Activated CD4-positive, alpha-beta T cell treated with anti-CD3 and anti-CD28 coated beads, Interleukin-2, amount 10 ng/mL, durations not matched to agents 24 days and 14 days (primary cell): Measurements from ENCODE around the gene PPP1R15A. TPM values are rescaled to one million over a fixed set of nuclear protein-coding genes. Genes with fewer than 3 reads are reported as not detected.

Experiments
- DNase-seq: peaks from one replicate; pipeline ENCODE4 v3.0.0; 2022
- H3K27ac Mint-ChIP-seq: one replicate; pipeline ENCODE4 v1.8.0; 2022; ENCODE audit warnings: mild to moderate bottlenecking, mixed read lengths
- H3K27me3 Mint-ChIP-seq: one replicate; pipeline ENCODE4 v1.8.0; 2022; ENCODE audit warnings: mixed read lengths
- H3K36me3 Mint-ChIP-seq: one replicate; pipeline ENCODE4 v1.8.0; 2022; ENCODE audit warnings: low read depth, mild to moderate bottlenecking, mixed read lengths
- H3K4me1 Mint-ChIP-seq: one replicate; pipeline ENCODE4 v1.8.0; 2021; ENCODE audit warnings: mixed read lengths
- H3K4me3 Mint-ChIP-seq: one replicate; pipeline ENCODE4 v1.8.0; 2022; ENCODE audit warnings: mild to moderate bottlenecking, moderate library complexity, mixed read lengths
- H3K9me3 Mint-ChIP-seq: one replicate; pipeline ENCODE4 v1.8.0; 2021; ENCODE audit warnings: mixed read lengths
- intact Hi-C: fragments of 100-400 bp; cut with micrococcal nuclease; formaldehyde crosslinking; loops from one replicate; pipeline ENCODE4 v1.15.1; 2023
- total RNA-seq: library from RNA; stranded (reverse); gene quantifications from 2 replicates; pipeline ENCODE4 v1.2.3, GENCODE V29; 2022

Gene PPP1R15A
- total RNA-seq: 40.5 and 42.1 TPM in 2 replicates

DNA sequence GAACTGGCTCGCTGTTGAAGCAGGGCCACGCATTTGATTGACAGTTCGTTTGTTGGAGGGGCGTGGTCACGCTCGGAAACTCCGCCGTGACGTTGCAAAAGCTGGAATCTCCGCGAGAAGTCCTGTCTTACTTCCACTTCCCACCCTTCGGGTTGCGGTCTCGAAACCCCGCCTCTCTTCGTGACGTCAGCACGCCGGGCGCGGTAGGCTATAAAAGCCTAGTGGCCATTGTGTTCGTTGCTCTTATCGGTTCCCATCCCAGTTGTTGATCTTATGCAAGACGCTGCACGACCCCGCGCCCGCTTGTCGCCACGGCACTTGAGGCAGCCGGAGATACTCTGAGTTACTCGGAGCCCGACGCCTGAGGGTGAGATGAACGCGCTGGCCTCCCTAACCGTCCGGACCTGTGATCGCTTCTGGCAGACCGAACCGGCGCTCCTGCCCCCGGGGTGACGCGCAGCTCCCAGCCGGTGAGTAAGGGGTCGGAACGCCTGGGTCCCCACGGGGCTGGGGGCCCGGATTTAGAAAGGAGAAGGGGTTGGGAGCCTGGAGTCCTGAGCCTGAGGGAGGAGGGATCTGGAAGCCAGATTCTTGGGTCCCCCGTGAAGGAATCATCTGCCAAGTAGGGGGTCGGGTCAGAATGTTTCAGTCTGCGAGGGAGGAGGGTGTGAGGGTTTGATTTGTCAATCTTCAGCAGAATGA lies at the start of gene PPP1R15A:
Gene PPP1R15A, plus strand, starts transcription at position 240 of the 702 bp plus-strand sequence. CDS start 813 bp downstream, outside the sequence.
- DNase-seq: peak; percentile 100
- Mint-ChIP-seq H3K27me3 (peaks cover 5% of the 10 kb centered on the region), H3K9me3 (no peaks in the 10 kb centered on the region), H3K36me3 (peaks cover 43% of the 10 kb centered on the region), H3K4me3 (peak within 1 kb of the TSS; percentile 100), H3K4me1 (peaks cover 39% of the 10 kb centered on the region), H3K27ac (peak within 1 kb of the TSS; percentile 100)
- intact Hi-C loops: loop anchor here (1.0 to 5.0 kb wide), 3 partner anchors 13 to 246 kb away; partner anchors contain the start of genes C19orf73, CA11 and PPFIA3

DNA sequence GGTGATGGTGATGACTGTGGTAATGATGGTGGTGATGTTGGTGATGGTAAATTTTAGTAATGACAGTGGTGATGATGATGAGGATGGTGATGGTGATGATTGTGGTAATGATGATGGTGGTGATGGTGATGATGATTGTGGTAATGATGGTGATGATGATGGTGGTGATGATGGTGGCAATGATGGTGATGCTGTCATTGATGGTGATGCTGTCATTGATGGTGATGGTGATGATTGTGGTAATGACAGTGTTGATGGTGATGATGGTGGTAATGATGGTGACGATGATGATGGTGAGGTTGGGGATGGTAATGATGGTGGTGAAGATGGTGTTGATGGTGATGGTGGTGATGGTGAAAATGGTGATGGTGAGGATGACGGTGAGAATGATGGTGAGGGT lies 49.7 kb upstream of the PPP1R15A start:
- Mint-ChIP-seq H3K9me3 (no peaks in the 10 kb centered on the region), H3K27ac (no peak overlapping the region), H3K36me3 (no peaks in the 10 kb centered on the region), H3K4me3 (no peak overlapping the region), H3K4me1 (no peaks in the 10 kb centered on the region), H3K27me3 (no peaks in the 10 kb centered on the region)
- no peak for DNase-seq
- intact Hi-C loops: no loop called here

DNA sequence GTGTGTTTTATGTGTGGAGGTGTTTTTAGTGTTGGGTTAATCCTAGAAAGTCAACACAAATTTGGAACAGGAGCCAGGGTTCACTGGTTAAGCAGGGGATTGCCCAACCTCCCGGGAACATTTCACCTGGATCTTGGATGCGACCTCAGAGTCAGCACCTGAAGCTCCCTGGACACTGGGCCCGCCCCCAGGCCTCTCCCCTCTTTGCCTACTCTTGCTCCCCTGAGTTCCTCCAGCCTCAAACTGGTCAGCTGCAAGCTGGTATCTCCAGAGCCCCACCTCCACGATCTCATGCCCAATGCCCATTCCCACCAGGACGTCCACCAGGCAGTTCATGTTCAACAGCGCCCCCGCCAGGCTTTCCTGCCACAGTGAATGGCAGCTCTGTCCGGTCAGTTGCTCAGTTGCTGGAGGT lies 45.6 kb upstream of the PPP1R15A start:
- Mint-ChIP-seq H3K4me1 (no peaks in the 10 kb centered on the region), H3K27ac (no peak overlapping the region), H3K4me3 (no peak overlapping the region), H3K9me3 (no peaks in the 10 kb centered on the region), H3K36me3 (no peaks in the 10 kb centered on the region), H3K27me3 (no peaks in the 10 kb centered on the region)
- intact Hi-C loops: no loop called here
- DNase-seq: no peak

DNA sequence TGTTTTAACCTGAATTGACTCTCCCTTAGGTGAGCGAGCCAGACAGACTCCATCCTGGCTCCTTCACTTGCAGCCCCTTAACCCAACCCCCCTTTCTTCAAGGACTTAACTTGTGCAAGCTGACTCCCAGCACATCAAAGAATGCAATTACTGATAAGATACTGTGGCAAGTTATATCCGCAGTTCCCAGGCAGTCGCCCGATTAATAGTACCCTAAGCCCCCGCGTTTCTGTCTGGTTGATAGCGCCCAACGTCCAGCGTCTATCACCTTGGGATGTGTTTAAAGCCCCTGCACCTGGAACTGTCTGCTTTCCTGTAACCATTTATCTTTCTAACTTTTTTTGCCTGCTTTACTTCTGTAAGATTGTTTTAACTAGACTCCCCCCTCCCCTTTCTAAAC lies 42.1 kb upstream of the PPP1R15A start:
- intact Hi-C loops: no loop called here
- no peak for DNase-seq
- H3K4me3 Mint-ChIP-seq: no peak overlapping the region
- no peaks in the 10 kb centered on the region for H3K9me3 Mint-ChIP-seq
- peaks cover 2% of the 10 kb centered on the region for H3K4me1 Mint-ChIP-seq
- no peak overlapping the region for H3K27ac Mint-ChIP-seq
- no peaks in the 10 kb centered on the region for H3K27me3 Mint-ChIP-seq
- no peaks in the 10 kb centered on the region for H3K36me3 Mint-ChIP-seq

DNA sequence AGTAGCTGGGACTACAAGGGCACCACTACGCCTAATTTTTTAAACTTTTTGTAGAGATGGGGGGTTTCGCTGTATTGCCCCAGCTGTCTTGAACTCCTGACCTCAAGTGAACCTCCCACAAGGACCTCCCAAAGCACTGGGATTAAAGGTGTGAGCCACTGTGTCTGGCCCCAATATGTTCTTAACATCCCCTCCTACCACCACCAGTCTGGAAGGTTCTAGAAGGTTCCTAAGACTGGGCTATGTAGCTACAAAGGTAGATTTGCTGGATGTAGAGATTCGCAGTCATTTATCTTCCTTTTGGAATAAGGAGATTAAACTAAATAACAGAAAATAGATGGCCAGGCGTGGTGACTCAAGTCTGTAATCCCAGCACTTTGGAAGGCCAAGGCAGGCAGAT lies 41.3 kb upstream of the PPP1R15A start:
- Mint-ChIP-seq H3K27ac (no peak overlapping the region), H3K36me3 (no peaks in the 10 kb centered on the region), H3K4me1 (peaks cover 9% of the 10 kb centered on the region), H3K9me3 (no peaks in the 10 kb centered on the region), H3K4me3 (no peak overlapping the region), H3K27me3 (no peaks in the 10 kb centered on the region)
- DNase-seq: no peak
- intact Hi-C loops: no loop called here

DNA sequence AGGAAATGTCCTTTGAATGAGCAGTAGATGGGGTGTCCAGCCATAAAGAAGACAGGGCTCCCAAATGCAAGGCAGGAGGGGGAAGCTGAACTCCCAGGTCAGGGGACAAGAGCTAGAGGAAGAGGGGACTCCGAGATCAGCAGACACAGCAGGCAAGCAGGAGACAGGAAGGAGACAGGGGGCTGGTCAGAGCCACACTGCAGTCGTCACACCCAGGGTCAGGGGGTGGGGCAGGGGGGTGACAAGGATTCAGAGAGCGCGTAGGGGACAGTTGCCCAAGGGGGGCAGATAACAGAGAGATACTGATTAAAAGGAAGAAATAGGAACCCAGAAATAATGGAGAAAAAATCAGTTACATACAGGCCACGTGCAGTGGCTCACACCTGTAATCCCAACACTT lies 39.2 kb upstream of the PPP1R15A start:
- Mint-ChIP-seq H3K27ac (no peak overlapping the region), H3K27me3 (peaks cover 7% of the 10 kb centered on the region), H3K9me3 (no peaks in the 10 kb centered on the region), H3K36me3 (no peaks in the 10 kb centered on the region), H3K4me3 (no peak overlapping the region), H3K4me1 (peaks cover 20% of the 10 kb centered on the region)
- intact Hi-C loops: no loop called here
- DNase-seq: no peak

DNA sequence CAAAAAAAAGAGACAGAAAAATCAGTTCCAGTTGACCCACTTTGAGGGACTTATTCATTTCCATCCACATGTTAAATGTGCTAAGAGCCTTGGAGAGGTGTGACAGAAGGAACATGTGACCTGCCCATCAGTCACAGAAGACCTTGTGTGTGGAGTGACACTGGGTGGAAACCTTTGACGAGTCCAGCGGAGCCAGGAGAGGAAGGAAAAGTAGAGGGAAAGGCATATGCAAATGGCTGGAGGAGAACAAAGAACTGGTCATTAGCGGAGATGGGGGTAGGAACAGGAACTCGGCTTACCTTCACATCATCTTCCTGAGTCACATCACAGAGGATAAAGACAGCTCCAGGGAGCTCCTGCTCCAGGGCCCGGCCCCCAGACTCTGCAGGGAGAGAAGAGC lies 38.2 kb upstream of the PPP1R15A start:
- Mint-ChIP-seq H3K9me3 (no peaks in the 10 kb centered on the region), H3K4me1 (peaks cover 20% of the 10 kb centered on the region), H3K4me3 (peak overlapping the region; percentile 49), H3K27ac (peak overlapping the region; percentile 39), H3K36me3 (no peaks in the 10 kb centered on the region), H3K27me3 (peaks cover 8% of the 10 kb centered on the region)
- no peak for DNase-seq
- intact Hi-C loops: no loop called here

DNA sequence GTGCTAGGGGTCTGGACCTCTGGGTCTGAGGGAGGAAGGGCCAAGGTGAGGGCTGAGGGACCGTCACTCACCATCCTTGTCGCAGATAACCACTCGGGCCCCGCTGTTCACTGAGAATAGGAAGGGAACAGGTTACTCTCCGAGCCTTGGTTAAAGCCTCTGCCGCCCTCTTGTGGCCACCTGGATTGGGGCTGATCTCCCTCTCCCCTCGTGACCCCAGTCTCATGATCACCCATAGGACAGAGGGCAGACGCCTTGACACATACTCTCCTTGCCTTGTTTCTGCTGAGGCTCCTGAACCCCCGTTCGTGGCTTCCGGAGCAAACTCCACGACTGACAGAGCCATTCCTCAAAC lies 36.5 kb upstream of the PPP1R15A start:
- Mint-ChIP-seq H3K4me3 (peak overlapping the region; percentile 87), H3K27ac (peak overlapping the region; percentile 76), H3K27me3 (peaks cover 8% of the 10 kb centered on the region), H3K4me1 (peaks cover 20% of the 10 kb centered on the region), H3K36me3 (no peaks in the 10 kb centered on the region), H3K9me3 (no peaks in the 10 kb centered on the region)
- peak; percentile 98 for DNase-seq
- intact Hi-C loops: loop anchor here (1.0 kb wide), 3 partner anchors 40 to 189 kb away; partner anchors contain the start of gene CA11

DNA sequence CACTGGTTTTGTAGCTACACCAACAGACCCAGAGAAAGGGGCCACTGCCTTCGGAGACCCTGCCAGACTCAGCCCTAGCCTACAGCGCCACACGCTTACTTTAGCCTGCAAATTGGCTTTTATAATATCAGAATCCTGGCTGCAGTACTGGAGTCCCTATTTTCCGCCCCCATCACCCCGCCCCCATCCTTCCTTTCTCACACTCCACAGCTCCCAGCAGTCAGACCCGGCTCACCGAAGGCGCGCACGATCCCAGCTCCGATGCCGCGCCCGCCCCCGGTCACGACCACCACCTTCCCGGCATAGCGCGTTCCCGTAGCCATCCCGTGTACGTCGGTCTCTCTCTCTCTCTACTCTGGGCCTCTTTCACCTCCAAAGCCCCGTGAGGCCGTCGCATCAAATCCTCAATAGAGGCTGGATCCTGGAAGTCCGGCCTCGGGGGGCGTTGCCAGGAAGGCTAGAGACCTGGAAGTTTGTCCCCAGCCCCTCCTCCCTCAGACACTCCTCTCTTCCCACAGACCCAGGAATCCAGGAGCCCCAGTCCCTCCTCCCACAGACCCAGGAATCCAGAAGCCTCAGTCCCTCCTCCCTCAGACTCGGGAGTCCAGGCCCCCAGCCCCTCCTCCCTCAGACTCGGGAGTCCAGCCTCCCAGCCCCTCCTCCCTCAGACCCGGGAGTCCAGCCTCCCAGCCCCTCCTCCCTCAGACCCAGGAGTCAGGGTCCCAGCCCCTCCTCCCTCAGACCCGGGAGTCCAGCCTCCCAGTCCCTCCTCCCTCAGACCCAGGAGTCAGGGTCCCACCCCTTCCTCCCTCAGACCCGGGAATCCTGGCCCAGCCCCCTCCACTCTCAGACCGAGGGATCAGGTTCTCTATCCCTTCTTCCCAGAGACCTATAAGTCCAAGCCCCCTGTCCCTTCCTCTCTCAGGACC lies 35.9 kb upstream of the PPP1R15A start, which contains the start of gene HSD17B14:
Gene HSD17B14, minus strand, starts transcription at position 403 of the 929 bp plus-strand sequence. Its CDS starts 80 bp downstream, at position 323.
- H3K4me3 Mint-ChIP-seq: peak within 1 kb of the TSS; percentile 87
- H3K9me3 Mint-ChIP-seq: no peaks in the 10 kb centered on the region
- H3K4me1 Mint-ChIP-seq: peaks cover 20% of the 10 kb centered on the region
- H3K27me3 Mint-ChIP-seq: peaks cover 8% of the 10 kb centered on the region
- no peak for DNase-seq
- H3K36me3 Mint-ChIP-seq: no peaks in the 10 kb centered on the region
- peak within 1 kb of the TSS; percentile 76 for H3K27ac Mint-ChIP-seq
- intact Hi-C loops: no loop called here

DNA sequence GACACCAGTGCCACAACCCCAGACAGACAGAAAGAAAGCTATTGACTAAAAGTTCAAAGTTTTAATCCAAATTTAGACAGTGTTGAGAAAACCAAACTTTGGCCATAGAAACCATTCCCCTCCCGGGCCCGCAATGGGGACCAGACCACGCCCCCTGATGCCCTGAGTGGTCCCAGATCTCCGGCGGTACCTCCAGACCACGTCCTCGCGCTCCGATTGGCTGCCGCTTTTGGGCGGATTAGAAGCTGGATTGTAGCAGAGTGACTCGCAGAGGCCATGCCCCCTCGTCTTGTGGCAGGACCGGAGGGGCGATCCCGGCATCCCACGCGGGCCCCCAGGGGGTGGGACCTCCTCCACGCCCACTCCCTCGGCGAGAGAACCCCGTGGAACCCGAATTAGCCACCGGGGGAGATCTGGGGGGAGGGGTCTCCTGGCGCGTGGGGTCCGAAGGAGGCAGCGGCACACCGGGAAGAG lies 35.1 kb upstream of the PPP1R15A start:
- peak overlapping the region; percentile 73 for H3K27ac Mint-ChIP-seq
- peak; percentile 92 for DNase-seq
- intact Hi-C loops: no loop called here
- H3K9me3 Mint-ChIP-seq: no peaks in the 10 kb centered on the region
- H3K4me1 Mint-ChIP-seq: peaks cover 20% of the 10 kb centered on the region
- peaks cover 8% of the 10 kb centered on the region for H3K27me3 Mint-ChIP-seq
- no peaks in the 10 kb centered on the region for H3K36me3 Mint-ChIP-seq
- peak overlapping the region; percentile 87 for H3K4me3 Mint-ChIP-seq

DNA sequence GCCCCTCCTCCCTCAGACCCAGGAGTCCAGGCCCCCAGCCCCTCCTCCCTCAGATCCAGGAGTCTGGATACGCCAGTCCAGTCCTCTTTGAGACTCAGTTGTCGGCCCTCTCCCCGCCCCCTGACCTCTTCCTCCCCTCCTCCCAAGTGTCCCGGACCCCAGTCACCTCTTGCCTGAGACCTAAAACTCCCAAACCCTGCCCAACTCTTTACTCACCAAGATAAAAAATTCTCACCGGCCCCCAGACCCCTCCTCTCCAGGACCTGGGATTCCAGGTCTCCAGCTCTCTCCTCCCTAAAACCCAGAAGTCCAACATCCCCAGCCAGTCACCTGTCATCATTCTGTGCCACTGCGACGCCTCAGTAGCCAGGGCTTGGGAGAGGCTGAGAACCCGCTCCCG lies 34.5 kb upstream of the PPP1R15A start:
- Mint-ChIP-seq H3K9me3 (no peaks in the 10 kb centered on the region), H3K4me3 (peak overlapping the region; percentile 55), H3K27ac (peak overlapping the region; percentile 48), H3K4me1 (peaks cover 20% of the 10 kb centered on the region), H3K36me3 (no peaks in the 10 kb centered on the region), H3K27me3 (peaks cover 8% of the 10 kb centered on the region)
- intact Hi-C loops: no loop called here
- no peak for DNase-seq

DNA sequence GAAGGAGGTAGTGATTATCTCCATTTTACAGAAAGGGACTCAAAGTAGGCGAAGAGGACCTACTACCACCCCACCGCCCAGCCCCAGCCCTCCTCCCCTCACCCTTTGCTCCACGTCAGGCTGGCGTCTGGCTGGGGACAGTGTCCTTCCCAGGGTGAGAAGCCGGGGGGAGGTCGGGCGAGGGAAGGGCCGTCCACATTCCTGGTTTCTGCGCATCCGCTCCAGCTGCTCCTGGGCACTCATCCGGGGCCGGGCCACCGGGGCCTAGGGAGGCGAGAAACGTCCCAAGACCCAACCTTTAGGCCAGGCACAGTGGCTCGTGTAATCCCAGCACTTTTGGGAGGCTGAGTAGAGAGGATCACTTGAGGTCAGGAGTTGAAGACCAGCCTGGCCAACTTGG lies 31.2 kb upstream of the PPP1R15A start:
- intact Hi-C loops: no loop called here
- Mint-ChIP-seq H3K27ac (no peak overlapping the region), H3K9me3 (no peaks in the 10 kb centered on the region)

DNA sequence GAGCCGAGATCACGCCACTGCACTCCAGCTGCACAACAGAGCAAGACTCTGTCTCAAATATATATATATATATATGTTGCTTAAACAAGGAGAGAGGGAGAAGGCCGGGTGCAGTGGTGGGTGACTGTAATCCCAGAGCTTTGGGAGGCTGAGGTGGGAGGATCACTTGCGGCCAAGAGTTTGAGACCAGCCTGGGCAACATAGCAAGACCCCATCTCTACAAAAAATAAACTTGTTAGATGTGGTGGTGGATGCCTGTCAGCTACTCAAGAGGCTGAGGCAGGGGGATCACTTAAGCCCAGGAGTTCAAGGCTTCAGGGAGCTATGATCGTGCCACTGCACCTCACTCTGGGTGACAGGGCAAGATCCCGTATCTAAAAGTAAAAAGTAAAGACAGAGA lies 30.6 kb upstream of the PPP1R15A start:
- no peak overlapping the region for H3K4me3 Mint-ChIP-seq
- H3K27ac Mint-ChIP-seq: no peak overlapping the region
- no peaks in the 10 kb centered on the region for H3K9me3 Mint-ChIP-seq
- no peaks in the 10 kb centered on the region for H3K36me3 Mint-ChIP-seq
- intact Hi-C loops: no loop called here
- peaks cover 7% of the 10 kb centered on the region for H3K4me1 Mint-ChIP-seq
- peaks cover 8% of the 10 kb centered on the region for H3K27me3 Mint-ChIP-seq
- no peak for DNase-seq

More for the DNA sequence above, 31.2 kb upstream of the PPP1R15A start:
- H3K27me3 Mint-ChIP-seq: peaks cover 8% of the 10 kb centered on the region
- H3K4me3 Mint-ChIP-seq: no peak overlapping the region
- no peak for DNase-seq
- no peaks in the 10 kb centered on the region for H3K36me3 Mint-ChIP-seq
- H3K4me1 Mint-ChIP-seq: peaks cover 11% of the 10 kb centered on the region

DNA sequence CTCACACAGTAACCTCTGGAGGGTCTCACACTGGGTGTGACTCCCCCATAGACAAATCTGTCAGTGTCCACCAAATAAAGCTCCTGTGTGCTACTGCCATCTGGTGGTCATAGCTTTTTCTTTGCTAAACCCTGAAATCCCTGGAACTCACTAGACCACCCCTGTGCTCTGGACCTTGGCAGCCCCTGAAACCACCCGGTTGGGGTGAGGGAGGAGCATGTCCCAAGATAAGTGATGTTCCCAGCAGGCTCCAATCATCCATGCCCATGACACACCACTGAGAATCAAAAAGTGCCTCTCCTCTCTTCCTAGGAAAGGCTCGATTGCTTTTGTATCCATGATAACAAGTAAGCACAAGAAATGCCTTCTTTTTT lies 29.4 kb upstream of the PPP1R15A start:
- H3K36me3 Mint-ChIP-seq: no peaks in the 10 kb centered on the region
- H3K27me3 Mint-ChIP-seq: peaks cover 3% of the 10 kb centered on the region
- no peak overlapping the region for H3K27ac Mint-ChIP-seq
- H3K4me3 Mint-ChIP-seq: no peak overlapping the region
- no peaks in the 10 kb centered on the region for H3K9me3 Mint-ChIP-seq
- peak; percentile 88 for DNase-seq
- intact Hi-C loops: loop anchor here (1.0 to 2.0 kb wide), 2 partner anchors 54 to 196 kb away; partner anchors contain the start of gene CA11
- H3K4me1 Mint-ChIP-seq: peaks cover under 1% of the 10 kb centered on the region
